Measurements from ENCODE around the gene SDHA. TPM values are rescaled to one million over a fixed set of nuclear protein-coding genes. Genes with fewer than 3 reads are reported as not detected.

Gene SDHA
- total and polyA plus RNA-seq, 9 of the 15 experiments (the other 6 are each of a cell fraction or from before 2014, with no cell fraction given) = 82.9 to 191 (median 130) TPM

GRCh38 chr5:192691-192969, 25.5 kb upstream of the SDHA start (continued):
- no peak for TF ChIP-seq ZNF398 (CRISPR knock-in tag; IDR thresholded peaks at IDR 0.05)
- no peak for TF ChIP-seq ZNF146 (CRISPR knock-in tag; IDR thresholded peaks at IDR 0.05; ENCODE audit: unreplicated experiment)
- TF ChIP-seq HNRNPH1 (optimal IDR thresholded peaks at IDR 0.05; ENCODE audit: low read depth, low read length) = no peak
- TF ChIP-seq VEZF1 (CRISPR knock-in tag; IDR thresholded peaks at IDR 0.05) = no peak
- TF ChIP-seq CREB1 (IDR thresholded peaks at IDR 0.05) = no peak
- no peak for TF ChIP-seq CREB1 (CRISPR knock-in tag; IDR thresholded peaks at IDR 0.05)
- no peak for TF ChIP-seq MAX (CRISPR knock-in tag; IDR thresholded peaks at IDR 0.05)
- TF ChIP-seq ZNF717 (CRISPR knock-in tag; IDR thresholded peaks at IDR 0.05) = no peak
- no peak for TF ChIP-seq NFXL1 (CRISPR knock-in tag; IDR thresholded peaks at IDR 0.05)

Measured in K562 (cell line).